ENCODE data around the gene HOMER2. TPM values are rescaled to one million over a fixed set of nuclear protein-coding genes. Genes with fewer than 3 reads are reported as not detected.

The HOMER2 gene
- total and polyA plus RNA-seq, 4 donors = 4.3 to 62.0 (median 23.6) TPM

- no peaks in the 10 kb centered on the region for H3K9me3 ChIP-seq (ENCODE audit: control insufficient read depth in 4 of 4, low read length in 3 of 4)
- H3K36me3 ChIP-seq (ENCODE audit: control insufficient read depth in 4 of 4, insufficient read depth in 3 of 4, low read depth in 1 of 4, low read length in 3 of 4) = no peaks in the 10 kb centered on the region
- WGBS = 80% methylated on average over 7 of the region's 7 CpGs
- DNase-seq (ENCODE audit: low spot score) = no peak
- H3K27me3 ChIP-seq (ENCODE audit: control insufficient read depth in 4 of 4, insufficient read depth in 4 of 4, low read length in 3 of 4) = no peaks in the 10 kb centered on the region
- TF ChIP-seq YY1 (IDR thresholded peaks at IDR 0.05) = no peak
- no peak for TF ChIP-seq HNF4G (IDR thresholded peaks at IDR 0.05)
- TF ChIP-seq GABPA (IDR thresholded peaks at IDR 0.05 in 1 of 2, conservative IDR thresholded peaks at IDR 0.05 in 1 of 2) = no peak
- no peak for TF ChIP-seq MAX (IDR thresholded peaks at IDR 0.05)
- TF ChIP-seq CTCF (IDR thresholded peaks at IDR 0.05; ENCODE audit: low read depth, low read length, missing input control) = no peak
- no peak for TF ChIP-seq REST (IDR thresholded peaks at IDR 0.05)
- no peak for TF ChIP-seq FOXA2 (IDR thresholded peaks at IDR 0.05)
- no peak for TF ChIP-seq EGR1 (IDR thresholded peaks at IDR 0.05; ENCODE audit: low read depth in 2 of 2)
- TF ChIP-seq TAF1 (conservative IDR thresholded peaks at IDR 0.05) = no peak
- no peak for TF ChIP-seq HNF4A (conservative IDR thresholded peaks at IDR 0.05)
- no peak for TF ChIP-seq RAD21 (IDR thresholded peaks at IDR 0.05)
- TF ChIP-seq SP1 (IDR thresholded peaks at IDR 0.05) = no peak
- TF ChIP-seq FOXA1 (IDR thresholded peaks at IDR 0.05) = no peak
- no peak for TF ChIP-seq JUND (IDR thresholded peaks at IDR 0.05)
- H3K4me1 ChIP-seq (ENCODE audit: control insufficient read depth in 4 of 4, insufficient read depth in 4 of 4, low read length in 3 of 4) = no peaks in the 10 kb centered on the region
- H3K27ac ChIP-seq (ENCODE audit: low read depth in 1 of 2, low read length in 2 of 2) = no peak overlapping the region
- H3K4me3 ChIP-seq (ENCODE audit: low read depth in 1 of 3, low read length in 3 of 3) = no peak overlapping the region
- H3K9ac ChIP-seq (ENCODE audit: low read depth in 1 of 2, low read length in 2 of 2) = no peak overlapping the region
Observed at GRCh38 chr15:82799183-82799841, 153.2 kb downstream of the HOMER2 start.

Other genes starting within 250 kb of the HOMER2 start
- under 1 TPM in 1 of 2 donors, not detected in 1; 0.33 TPM for gene AP3B2, start 242.8 kb downstream of the HOMER2 start, total RNA-seq
- gene AP3B2, start 242.8 kb downstream of the HOMER2 start, polyA plus RNA-seq = under 1 TPM in 1 of 2 donors, not detected in 1; 0.10 TPM
- under 1 TPM; under 0.01 to 0.05 TPM for gene FSD2, start 146.7 kb downstream of the HOMER2 start, total RNA-seq
- under 1 TPM in 1 of 2 donors, not detected in 1; 0.10 TPM for gene FSD2, start 146.7 kb downstream of the HOMER2 start, polyA plus RNA-seq
- gene WHAMM, start 143.1 kb downstream of the HOMER2 start, total RNA-seq = 1 to 10 TPM; 3.8 to 4.0 TPM
- gene WHAMM, start 143.1 kb downstream of the HOMER2 start, polyA plus RNA-seq = 1 to 10 TPM; 2.5 TPM
- gene RAMAC, start 33.5 kb upstream of the HOMER2 start, total RNA-seq = 10 to 100 TPM; 12.9 to 26.1 TPM
- 10 to 100 TPM; 10.0 to 20.3 TPM for gene RAMAC, start 33.5 kb upstream of the HOMER2 start, polyA plus RNA-seq
- 10 to 100 TPM in 1 of 2 donors, 1 to 10 TPM in 1; 9.0 to 13.6 TPM for gene C15orf40, start 58.9 kb upstream of the HOMER2 start, total RNA-seq
- 10 to 100 TPM in 1 of 2 donors, 1 to 10 TPM in 1; 7.3 to 25.2 TPM for gene C15orf40, start 58.9 kb upstream of the HOMER2 start, polyA plus RNA-seq
- gene BTBD1, start 114.5 kb upstream of the HOMER2 start, total RNA-seq = 10 to 100 TPM; 37.8 to 43.9 TPM
- 10 to 100 TPM in 1 of 2 donors, 1 to 10 TPM in 1; 8.6 to 17.3 TPM for gene BTBD1, start 114.5 kb upstream of the HOMER2 start, polyA plus RNA-seq
- gene TM6SF1, start 154.9 kb upstream of the HOMER2 start, total RNA-seq = 1 to 10 TPM; 1.6 to 2.1 TPM
- under 1 TPM; 0.65 to 0.94 TPM for gene TM6SF1, start 154.9 kb upstream of the HOMER2 start, polyA plus RNA-seq